CD4-positive, alpha-beta T cell treated with Interferon gamma for 1 hour (primary cell): ENCODE measurements around the gene CTBP1.
A peak's percentile ranks its signal among the peaks of the same experiment; 100 is the strongest.
"Not testable (repeated sequence)": the region's sequence is repeated elsewhere in the genome, so short reads cannot be mapped to it uniquely, and the experiment has no call there.

Experiments used
- DNase-seq: peaks from one replicate; pipeline ENCODE4 v3.0.0-alpha.2; 2020

CTBP1 gene

GRCh38 chr4:1249148-1249730 is 309 bp upstream of the CTBP1 start:
- peak; percentile 85 for DNase-seq

- no peak for DNase-seq
Observed at GRCh38 chr4:1247864-1248244, 1.1 kb downstream of the CTBP1 start.

- no peak for DNase-seq
Observed at GRCh38 chr4:1246901-1247863, 1.7 kb downstream of the CTBP1 start.

GRCh38 chr4:1246111-1246881 is 2.6 kb downstream of the CTBP1 start:
- DNase-seq: peak; percentile 20

- peak; percentile 0 for DNase-seq
Observed at GRCh38 chr4:1245481-1246051, 3.4 kb downstream of the CTBP1 start.

GRCh38 chr4:1244978-1245471 is 3.9 kb downstream of the CTBP1 start:
- DNase-seq: no peak

GRCh38 chr4:1244081-1244977 is 4.6 kb downstream of the CTBP1 start:
- peak; percentile 0 for DNase-seq

GRCh38 chr4:1243451-1244080 is 5.4 kb downstream of the CTBP1 start:
- peak; percentile 5 for DNase-seq

- no peak for DNase-seq
Observed at GRCh38 chr4:1242506-1243450, 6.2 kb downstream of the CTBP1 start.

- DNase-seq: no peak
Observed at GRCh38 chr4:1241936-1242505, 6.9 kb downstream of the CTBP1 start.

- DNase-seq: no peak
Observed at GRCh38 chr4:1241466-1241935, 7.4 kb downstream of the CTBP1 start.

- no peak for DNase-seq
Observed at GRCh38 chr4:1240721-1241465, 8.0 kb downstream of the CTBP1 start.

- peak; percentile 0 for DNase-seq
Observed at GRCh38 chr4:1239950-1240307, 9.0 kb downstream of the CTBP1 start.

- DNase-seq: no peak
Observed at GRCh38 chr4:1239141-1239949, 9.6 kb downstream of the CTBP1 start.

- DNase-seq: no peak
Observed at GRCh38 chr4:1238676-1239000, 10.3 kb downstream of the CTBP1 start.

GRCh38 chr4:1237981-1238675 is 10.8 kb downstream of the CTBP1 start:
- DNase-seq: peak; percentile 0

GRCh38 chr4:1237261-1237660 is 11.7 kb downstream of the CTBP1 start:
- DNase-seq: not testable (repeated sequence)

GRCh38 chr4:1236836-1237235 is 12.1 kb downstream of the CTBP1 start:
- not testable (repeated sequence) for DNase-seq
